ENCODE measurements around the gene CCL11. TPM values are rescaled to one million over a fixed set of nuclear protein-coding genes. Genes with fewer than 3 reads are reported as not detected.

The CCL11 gene
- total RNA-seq, 3 donors from 2014 or later, result 0.29 TPM; not detected in 2

GRCh38 chr17:34287875-34288274 is 2.3 kb downstream of the CCL11 start:
- H3K4me1 ChIP-seq, result no peaks in the 10 kb centered on the region
- H3K27ac ChIP-seq, result no peak overlapping the region
- H3K9me3 ChIP-seq, result no peaks in the 10 kb centered on the region
- H3K4me3 ChIP-seq, result no peak overlapping the region
- H3K27me3 ChIP-seq, result no peaks in the 10 kb centered on the region
- H3K36me3 ChIP-seq, result no peaks in the 10 kb centered on the region
- no peak for DNase-seq (ENCODE audit: low spot score in 2 of 2)
- intact Hi-C loops (cut with DNase I; ENCODE audit: low total_unique reads), result no loop called here
- TF ChIP-seq POLR2A (IDR thresholded peaks at IDR 0.05) (no peak), POLR2AphosphoS5 (IDR thresholded peaks at IDR 0.05) (no peak), CTCF (IDR thresholded peaks at IDR 0.05) (no peak)

DNA sequence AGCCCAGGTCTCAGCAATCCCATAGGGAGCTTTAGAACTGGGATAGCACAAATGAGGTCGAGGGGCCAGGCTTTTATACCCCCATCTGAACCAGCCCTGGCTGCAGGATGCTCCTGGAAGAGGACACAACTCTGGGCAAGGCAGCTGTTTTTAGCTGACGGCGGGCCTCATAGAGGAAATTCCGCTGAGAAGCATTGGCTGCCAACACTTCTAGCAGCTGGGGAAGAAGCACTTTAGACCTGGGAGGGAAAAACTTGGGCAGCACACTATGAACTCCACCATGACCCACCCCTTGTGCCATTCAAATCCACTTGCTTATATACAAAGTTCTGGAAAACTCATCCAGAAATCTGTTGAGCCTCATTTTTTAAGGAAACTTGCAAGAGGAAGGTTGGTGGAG is 5.0 kb downstream of the CCL11 start:
- intact Hi-C loops (cut with DNase I; ENCODE audit: low total_unique reads), result no loop called here

GRCh38 chr17:34291721-34292348 is 6.3 kb downstream of the CCL11 start:
- Histone ChIP-seq H3K4me3 (no peak overlapping the region), H3K4me1 (no peaks in the 10 kb centered on the region), H3K27ac (no peak overlapping the region), H3K9me3 (no peaks in the 10 kb centered on the region), H3K36me3 (no peaks in the 10 kb centered on the region), H3K27me3 (no peaks in the 10 kb centered on the region)
- TF ChIP-seq POLR2A (IDR thresholded peaks at IDR 0.05) (no peak), POLR2AphosphoS5 (IDR thresholded peaks at IDR 0.05) (no peak), CTCF (IDR thresholded peaks at IDR 0.05) (no peak)
- intact Hi-C loops (cut with DNase I; ENCODE audit: low total_unique reads), result no loop called here
- no peak for DNase-seq (ENCODE audit: low spot score in 2 of 2)

More for the DNA sequence above, 5.0 kb downstream of the CCL11 start:
- TF ChIP-seq POLR2AphosphoS5 (IDR thresholded peaks at IDR 0.05) (no peak), POLR2A (IDR thresholded peaks at IDR 0.05) (no peak), CTCF (IDR thresholded peaks at IDR 0.05) (no peak)
- Histone ChIP-seq H3K4me3 (no peak overlapping the region), H3K9me3 (no peaks in the 10 kb centered on the region), H3K36me3 (no peaks in the 10 kb centered on the region), H3K27ac (no peak overlapping the region), H3K27me3 (no peaks in the 10 kb centered on the region), H3K4me1 (no peaks in the 10 kb centered on the region)
- no peak for DNase-seq (ENCODE audit: low spot score in 2 of 2)

DNA sequence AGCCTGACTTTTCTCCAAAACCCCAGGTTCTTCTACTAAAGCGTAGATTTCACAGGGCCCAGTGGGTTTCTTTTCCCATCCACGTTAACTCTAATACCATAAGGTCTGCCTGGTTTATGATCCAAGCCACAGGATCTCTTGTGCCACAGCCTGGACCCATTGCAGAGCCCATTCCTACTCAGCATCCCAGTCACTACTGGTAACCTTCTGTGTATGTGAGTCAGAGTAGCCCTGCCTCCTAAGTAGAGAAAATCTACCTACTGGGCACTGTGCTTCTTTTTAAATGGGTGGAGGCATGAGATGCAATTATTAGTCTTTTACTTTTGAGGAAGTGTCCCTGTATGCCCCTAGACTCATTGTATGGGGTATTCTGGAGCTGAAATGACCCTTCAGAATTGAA is 13.5 kb downstream of the CCL11 start:
- Histone ChIP-seq H3K27me3 (no peaks in the 10 kb centered on the region), H3K4me1 (peaks cover 0 to 6% of the 10 kb centered on the region in 2 donors), H3K36me3 (no peaks in the 10 kb centered on the region), H3K4me3 (no peak overlapping the region), H3K27ac (no peak overlapping the region), H3K9me3 (no peaks in the 10 kb centered on the region)
- DNase-seq (ENCODE audit: low spot score in 2 of 2), result no peak
- intact Hi-C loops (cut with DNase I; ENCODE audit: low total_unique reads), result no loop called here
- TF ChIP-seq POLR2AphosphoS5 (IDR thresholded peaks at IDR 0.05) (no peak), POLR2A (IDR thresholded peaks at IDR 0.05) (no peak), CTCF (IDR thresholded peaks at IDR 0.05) (no peak)

DNA sequence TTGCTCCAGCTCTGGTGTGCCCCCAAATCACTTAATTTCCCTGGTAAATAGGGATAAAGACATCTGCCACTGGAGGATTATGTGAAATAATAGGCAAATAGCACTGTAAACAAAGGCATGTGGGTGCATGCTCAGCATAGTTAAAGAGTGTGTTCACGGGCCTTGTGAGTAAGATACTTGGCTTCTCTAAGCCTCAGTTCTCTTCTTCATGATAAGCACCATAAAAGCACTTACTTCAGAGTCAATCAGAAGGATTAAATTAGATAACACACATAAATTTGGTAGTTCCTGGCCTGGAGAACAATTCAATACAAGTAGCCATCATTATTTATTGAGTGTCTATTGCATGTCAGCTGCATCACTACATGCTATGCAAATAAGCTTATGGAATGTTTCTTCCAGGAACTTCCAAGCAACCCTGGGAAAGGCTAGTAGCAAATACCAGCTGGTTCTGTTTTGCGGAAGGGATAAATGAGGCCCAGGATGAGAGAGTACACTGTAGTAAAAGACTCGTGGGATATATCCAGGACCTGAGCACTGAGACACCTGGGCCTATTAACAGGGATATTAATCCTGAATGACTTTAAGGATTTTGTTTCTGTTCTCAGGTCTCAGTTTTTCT is 14.5 kb downstream of the CCL11 start:
- H3K4me1 ChIP-seq, result peaks cover 0 to 6% of the 10 kb centered on the region in 2 donors
- no peaks in the 10 kb centered on the region for H3K9me3 ChIP-seq
- DNase-seq (ENCODE audit: low spot score in 2 of 2), result no peak
- no peak for TF ChIP-seq POLR2A (IDR thresholded peaks at IDR 0.05)
- TF ChIP-seq CTCF (IDR thresholded peaks at IDR 0.05), result no peak
- no peak for TF ChIP-seq POLR2AphosphoS5 (IDR thresholded peaks at IDR 0.05)
- intact Hi-C loops (cut with DNase I; ENCODE audit: low total_unique reads), result no loop called here
- no peaks in the 10 kb centered on the region for H3K36me3 ChIP-seq
- H3K27ac ChIP-seq, result no peak overlapping the region
- H3K27me3 ChIP-seq, result no peaks in the 10 kb centered on the region
- no peak overlapping the region for H3K4me3 ChIP-seq

All from breast epithelium (tissue), 4 donors.